BJ (cell line): ENCODE measurements around the gene FLNC. TPM values are rescaled to one million over a fixed set of nuclear protein-coding genes. Genes with fewer than 3 reads are reported as not detected.
A peak's percentile ranks its signal among the peaks of the same experiment; 100 is the strongest.

Experiments
- CTCF ChIA-PET: fragments of 350-600 bp; formaldehyde crosslinking; extraction: SDS; loops from one replicate; lab custom pipeline; 2021; ENCODE audit warnings: antibody characterized with exemption, inconsistent platforms; lab: Yijun Ruan, JAX
- POLR2A ChIA-PET: fragments of 300-600 bp; sonication (Branson Sonifier 250); formaldehyde crosslinking; extraction: SDS; loops from one replicate; lab custom pipeline; 2021; ENCODE audit warnings: antibody characterized with exemption; lab: Charles Lee
- DNase-seq: peaks from one replicate; pipeline ENCODE4 v3.0.0-alpha.2; 2011; ENCODE audit warnings: low read depth
- H3K27me3 ChIP-seq: 2 replicates; pipeline ENCODE4 v1.6.0; 2011; ENCODE audit warnings: low read length; ENCODE audit not compliant: control insufficient read depth, insufficient read depth
- H3K36me3 ChIP-seq: 2 replicates; pipeline ENCODE4 v1.5.1; 2011; ENCODE audit warnings: low read length; ENCODE audit not compliant: control insufficient read depth, insufficient read depth
- H3K4me3 ChIP-seq: 2 replicates; pipeline ENCODE4 v1.5.1; 2011; ENCODE audit warnings: low read depth, mild to moderate bottlenecking, control low read depth, low read length
- polyA plus RNA-seq: library from polyadenylated mRNA; depleted of rRNA; stranded (reverse); fragments of >200 nt; gene quantifications from 2 replicates; pipeline ENCODE4 v1.2.3, GENCODE V29; 2011
- TF ChIP-seq, protein P1 (sequence below): IDR thresholded peaks from 2 replicates; pipeline ENCODE4 v1.5.1; 2011; ENCODE audit warnings: low read depth, mild to moderate bottlenecking, control low read depth, inconsistent platforms, low read length, moderate library complexity; ENCODE audit not compliant: insufficient read depth

FLNC gene
- polyA plus RNA-seq, 1 experiment: 58.6 TPM

- Histone ChIP-seq H3K36me3 (peaks cover 9% of the 10 kb centered on the region), H3K27me3 (peaks cover 8% of the 10 kb centered on the region), H3K4me3 (no peak overlapping the region)
- TF ChIP-seq, protein P1, sequence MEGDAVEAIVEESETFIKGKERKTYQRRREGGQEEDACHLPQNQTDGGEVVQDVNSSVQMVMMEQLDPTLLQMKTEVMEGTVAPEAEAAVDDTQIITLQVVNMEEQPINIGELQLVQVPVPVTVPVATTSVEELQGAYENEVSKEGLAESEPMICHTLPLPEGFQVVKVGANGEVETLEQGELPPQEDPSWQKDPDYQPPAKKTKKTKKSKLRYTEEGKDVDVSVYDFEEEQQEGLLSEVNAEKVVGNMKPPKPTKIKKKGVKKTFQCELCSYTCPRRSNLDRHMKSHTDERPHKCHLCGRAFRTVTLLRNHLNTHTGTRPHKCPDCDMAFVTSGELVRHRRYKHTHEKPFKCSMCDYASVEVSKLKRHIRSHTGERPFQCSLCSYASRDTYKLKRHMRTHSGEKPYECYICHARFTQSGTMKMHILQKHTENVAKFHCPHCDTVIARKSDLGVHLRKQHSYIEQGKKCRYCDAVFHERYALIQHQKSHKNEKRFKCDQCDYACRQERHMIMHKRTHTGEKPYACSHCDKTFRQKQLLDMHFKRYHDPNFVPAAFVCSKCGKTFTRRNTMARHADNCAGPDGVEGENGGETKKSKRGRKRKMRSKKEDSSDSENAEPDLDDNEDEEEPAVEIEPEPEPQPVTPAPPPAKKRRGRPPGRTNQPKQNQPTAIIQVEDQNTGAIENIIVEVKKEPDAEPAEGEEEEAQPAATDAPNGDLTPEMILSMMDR: no peak
- DNase-seq: no peak
- ChIA-PET POLR2A (no interaction called here), CTCF (interaction anchor here (0.8 to 2.2 kb wide), 3 partner anchors 13 to 24 kb away, joined by 3 to 7 read pairs (median 3); no protein-coding TSS in a partner anchor)
Observed at GRCh38 chr7:128867241-128867640, 37.0 kb downstream of the FLNC start.

DNA sequence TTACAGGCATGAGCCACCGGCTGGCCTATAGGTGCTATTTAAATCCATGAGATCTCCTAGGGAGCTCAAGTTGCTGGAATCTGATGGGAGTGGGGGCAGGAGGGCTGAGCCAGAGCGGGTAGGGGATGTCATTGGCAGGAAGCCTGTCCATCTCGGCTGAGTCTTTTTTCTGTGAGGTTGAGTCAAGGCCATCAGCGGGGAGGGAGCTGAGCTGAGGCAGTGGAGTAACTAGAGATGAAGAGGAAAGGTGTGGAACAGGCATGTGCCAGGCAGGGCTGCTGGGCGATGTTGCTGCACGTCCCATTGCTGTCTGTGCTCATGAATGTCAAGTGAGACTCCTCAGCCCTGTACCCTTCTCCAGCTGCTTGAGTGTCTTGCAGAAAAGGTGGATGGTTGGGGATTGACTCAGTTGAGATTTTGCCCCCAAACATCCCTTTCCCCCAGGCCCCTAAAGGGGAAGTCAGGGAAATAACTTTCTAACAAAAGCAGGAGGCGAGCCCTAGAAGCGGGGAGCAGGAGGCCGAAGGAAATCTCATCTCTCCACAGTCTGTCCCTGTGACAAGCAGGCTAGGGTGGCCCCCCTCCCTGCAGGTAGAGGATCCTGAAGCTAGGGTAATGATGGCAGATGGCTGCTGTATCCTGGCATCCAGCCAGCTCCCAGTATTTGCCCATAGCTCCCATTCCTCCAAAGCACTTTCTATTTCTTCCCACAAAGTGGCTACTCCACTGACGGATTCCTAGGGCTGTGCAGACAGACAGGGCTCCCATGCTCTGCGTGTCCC lies 37.8 kb downstream of the FLNC start:
- ChIA-PET CTCF (interaction anchor here (0.9 to 2.5 kb wide), 5 partner anchors 12 to 128 kb away, joined by 3 to 7 read pairs (median 7); no protein-coding TSS in a partner anchor), POLR2A (no interaction called here)
- peaks cover 9% of the 10 kb centered on the region for H3K36me3 ChIP-seq
- no peak overlapping the region for H3K4me3 ChIP-seq
- TF ChIP-seq, protein P1: no peak
- peaks cover 9% of the 10 kb centered on the region for H3K27me3 ChIP-seq
- no peak for DNase-seq

DNA sequence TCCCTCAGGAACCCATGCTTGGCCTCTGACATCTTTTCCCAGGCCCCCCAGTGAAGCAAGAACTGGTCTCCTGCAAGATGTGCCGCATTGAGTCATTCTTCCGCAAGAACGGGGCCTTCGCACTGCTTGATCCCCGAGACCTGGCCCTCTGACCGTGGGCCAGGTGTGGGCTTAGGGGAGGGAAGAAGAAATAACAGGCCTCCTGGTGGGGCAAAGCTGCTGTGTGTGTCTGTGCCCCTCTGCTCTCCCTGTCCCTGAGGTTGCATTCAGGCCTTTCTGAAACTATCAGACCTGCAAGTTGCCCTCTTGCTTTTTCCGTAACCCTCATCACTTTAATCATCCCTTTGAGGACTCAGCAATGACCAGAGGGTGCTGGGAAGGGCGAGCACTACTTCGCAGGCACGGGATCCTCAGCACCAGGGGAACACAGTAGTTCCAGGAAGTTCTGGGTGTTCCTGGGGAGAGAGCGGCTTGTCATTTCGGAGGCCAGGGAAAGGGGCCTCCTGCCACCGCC lies 38.5 kb downstream of the FLNC start:
- ChIA-PET POLR2A (no interaction called here), CTCF (interaction anchor here (0.9 to 2.5 kb wide), 4 partner anchors 11 to 129 kb away, joined by 3 to 7 read pairs (median 6); no protein-coding TSS in a partner anchor)
- TF ChIP-seq, protein P1: no peak
- Histone ChIP-seq H3K4me3 (peak overlapping the region; percentile 39; the same call in 1 of the 2 replicates), H3K36me3 (peaks cover 9% of the 10 kb centered on the region), H3K27me3 (peaks cover 9% of the 10 kb centered on the region)
- DNase-seq: no peak

GRCh38 chr7:128869138-128869943 lies 39.1 kb downstream of the FLNC start:
- TF ChIP-seq, protein P1: no peak
- POLR2A ChIA-PET: no interaction called here
- Histone ChIP-seq H3K27me3 (peaks cover 9% of the 10 kb centered on the region), H3K36me3 (peaks cover 9% of the 10 kb centered on the region), H3K4me3 (peak overlapping the region; percentile 39)
- DNase-seq: no peak
- CTCF ChIA-PET: interaction anchor here (1.5 to 2.9 kb wide), 3 partner anchors 10 to 14 kb away, joined by 4 to 15 read pairs (median 7); no protein-coding TSS in a partner anchor
